AG09309 (cell line): ENCODE data around the gene FUT3.

Source experiments
- DNase-seq: peaks from one replicate; pipeline ENCODE4 v3.0.0-alpha.2; 2010; ENCODE audit warnings: low read depth
- H3K4me3 ChIP-seq: 2 replicates; pipeline ENCODE4 v1.5.1; 2011; ENCODE audit warnings: mild to moderate bottlenecking, low read depth, low read length, moderate library complexity; ENCODE audit not compliant: control insufficient read depth
- TF ChIP-seq, protein P1 (sequence below): IDR thresholded peaks from 2 replicates; pipeline ENCODE4 v1.5.1; 2011; ENCODE audit warnings: mild to moderate bottlenecking, low read depth, low read length, inconsistent platforms; ENCODE audit not compliant: insufficient read depth, control insufficient read depth; ENCODE audit errors: missing control alignments

FUT3 gene

DNA sequence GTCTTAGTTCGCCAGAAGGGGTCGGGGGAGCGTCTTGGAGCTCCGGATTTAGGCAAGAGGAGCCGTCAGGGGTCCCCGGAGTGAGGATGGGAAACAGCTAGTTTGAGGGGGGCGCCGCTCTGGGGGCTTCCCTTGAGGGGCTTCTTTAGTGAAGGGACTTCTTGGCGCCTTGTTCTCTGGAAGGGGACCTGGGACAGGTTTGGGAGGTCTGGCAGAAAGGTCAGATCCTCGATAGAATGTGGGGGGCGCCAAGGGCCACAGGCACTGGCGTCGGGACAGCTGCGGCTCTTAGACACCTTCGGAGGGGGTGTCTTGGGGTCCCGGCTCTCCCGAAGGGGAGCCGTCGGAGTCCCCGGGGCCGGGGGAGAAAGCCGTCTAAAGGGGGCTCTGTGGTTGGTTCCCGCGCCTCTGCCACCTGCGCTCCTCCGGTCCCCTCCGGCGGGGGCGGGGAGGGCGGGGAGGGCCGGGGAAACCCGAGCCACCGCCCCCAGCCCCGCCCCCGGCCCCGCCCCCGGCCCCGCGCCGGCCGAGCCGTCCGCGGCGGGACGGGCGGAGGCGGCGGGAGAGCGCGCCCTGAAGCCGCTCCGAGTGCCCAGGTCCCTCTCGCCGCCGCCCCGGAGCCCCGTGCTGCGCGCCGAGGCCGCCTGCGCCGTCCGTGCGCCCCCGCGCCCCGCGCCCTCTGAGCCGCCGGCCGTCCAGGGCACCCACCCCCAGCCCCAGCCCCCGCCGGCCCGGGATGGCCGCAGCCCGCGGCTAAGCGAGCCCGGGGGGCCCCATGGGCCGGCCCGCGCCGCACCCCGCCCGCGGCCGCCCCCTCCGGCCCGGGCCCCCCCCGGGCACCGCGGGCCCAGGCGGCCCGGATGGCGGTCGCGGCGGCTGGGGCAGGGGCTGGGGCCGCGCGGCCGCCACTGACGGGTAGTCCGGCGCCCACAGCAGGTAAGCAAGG, 46.5 kb downstream of the FUT3 start, which contains the start of gene NRTN:
Gene NRTN (plus strand): TSS at position 552 of the 946 bp plus-strand sequence. CDS start 19,099 bp downstream, outside the sequence.
- H3K4me3 ChIP-seq, result peak within 1 kb of the TSS; percentile 40
- TF ChIP-seq, protein P1, sequence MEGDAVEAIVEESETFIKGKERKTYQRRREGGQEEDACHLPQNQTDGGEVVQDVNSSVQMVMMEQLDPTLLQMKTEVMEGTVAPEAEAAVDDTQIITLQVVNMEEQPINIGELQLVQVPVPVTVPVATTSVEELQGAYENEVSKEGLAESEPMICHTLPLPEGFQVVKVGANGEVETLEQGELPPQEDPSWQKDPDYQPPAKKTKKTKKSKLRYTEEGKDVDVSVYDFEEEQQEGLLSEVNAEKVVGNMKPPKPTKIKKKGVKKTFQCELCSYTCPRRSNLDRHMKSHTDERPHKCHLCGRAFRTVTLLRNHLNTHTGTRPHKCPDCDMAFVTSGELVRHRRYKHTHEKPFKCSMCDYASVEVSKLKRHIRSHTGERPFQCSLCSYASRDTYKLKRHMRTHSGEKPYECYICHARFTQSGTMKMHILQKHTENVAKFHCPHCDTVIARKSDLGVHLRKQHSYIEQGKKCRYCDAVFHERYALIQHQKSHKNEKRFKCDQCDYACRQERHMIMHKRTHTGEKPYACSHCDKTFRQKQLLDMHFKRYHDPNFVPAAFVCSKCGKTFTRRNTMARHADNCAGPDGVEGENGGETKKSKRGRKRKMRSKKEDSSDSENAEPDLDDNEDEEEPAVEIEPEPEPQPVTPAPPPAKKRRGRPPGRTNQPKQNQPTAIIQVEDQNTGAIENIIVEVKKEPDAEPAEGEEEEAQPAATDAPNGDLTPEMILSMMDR, result no peak
- DNase-seq, result no peak

DNA sequence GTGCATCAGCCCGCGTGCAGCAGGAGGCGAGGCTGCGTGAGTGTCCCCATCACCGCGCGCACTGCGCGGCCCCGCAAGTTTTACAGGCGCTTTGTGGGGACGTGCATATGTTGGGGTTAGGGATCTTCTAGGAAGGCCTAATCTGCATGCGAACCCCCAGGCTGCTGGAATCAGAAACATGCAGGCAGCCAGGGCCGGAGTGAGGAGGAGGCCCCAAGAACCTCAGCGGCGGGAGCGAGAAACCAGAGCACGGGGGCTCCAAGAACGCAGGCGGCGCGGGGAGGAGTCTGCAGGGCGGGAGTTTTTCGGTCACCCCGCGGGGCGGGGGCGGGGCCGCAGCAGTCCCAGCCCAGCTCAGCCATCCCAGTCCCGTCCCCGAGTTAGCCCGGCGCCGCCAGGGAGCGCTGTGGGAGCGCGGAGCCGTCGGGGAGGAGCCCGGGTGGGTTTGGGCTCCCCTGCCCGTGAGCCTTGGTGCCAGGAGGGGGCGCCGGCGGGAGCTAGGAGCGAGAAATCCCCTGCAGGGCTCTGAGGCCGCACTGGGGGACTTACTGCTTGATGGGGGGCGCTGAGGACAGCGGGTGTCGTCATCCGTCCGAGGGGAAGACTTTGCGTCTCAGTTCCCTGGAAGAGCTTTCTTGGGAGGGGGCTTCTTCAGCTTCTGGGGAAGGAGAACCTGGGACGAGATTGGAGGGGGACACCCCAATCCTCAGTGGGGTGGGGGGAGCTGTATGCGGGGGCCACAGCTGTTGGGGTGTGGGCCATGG, 47.3 kb downstream of the FUT3 start:
- no peak for DNase-seq
- peak overlapping the region; percentile 40 for H3K4me3 ChIP-seq
- TF ChIP-seq, protein P1, result peak; percentile 90

DNA sequence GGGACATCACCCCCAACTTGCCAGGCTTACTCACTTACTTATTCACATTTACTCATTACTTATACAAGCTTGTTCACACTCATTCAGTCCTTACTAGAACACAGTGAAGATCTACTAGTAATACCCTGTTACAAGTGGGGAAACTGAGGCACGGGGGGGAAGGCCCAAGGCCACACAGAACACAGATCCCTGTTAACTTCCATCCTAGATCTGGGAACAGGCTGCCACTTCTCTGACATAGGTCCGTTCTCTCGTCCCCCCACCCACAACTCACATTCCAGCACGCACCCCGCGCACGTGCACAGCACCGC, 47.9 kb downstream of the FUT3 start:
- H3K4me3 ChIP-seq, result peak overlapping the region; percentile 40
- DNase-seq, result no peak
- TF ChIP-seq, protein P1, result no peak

DNA sequence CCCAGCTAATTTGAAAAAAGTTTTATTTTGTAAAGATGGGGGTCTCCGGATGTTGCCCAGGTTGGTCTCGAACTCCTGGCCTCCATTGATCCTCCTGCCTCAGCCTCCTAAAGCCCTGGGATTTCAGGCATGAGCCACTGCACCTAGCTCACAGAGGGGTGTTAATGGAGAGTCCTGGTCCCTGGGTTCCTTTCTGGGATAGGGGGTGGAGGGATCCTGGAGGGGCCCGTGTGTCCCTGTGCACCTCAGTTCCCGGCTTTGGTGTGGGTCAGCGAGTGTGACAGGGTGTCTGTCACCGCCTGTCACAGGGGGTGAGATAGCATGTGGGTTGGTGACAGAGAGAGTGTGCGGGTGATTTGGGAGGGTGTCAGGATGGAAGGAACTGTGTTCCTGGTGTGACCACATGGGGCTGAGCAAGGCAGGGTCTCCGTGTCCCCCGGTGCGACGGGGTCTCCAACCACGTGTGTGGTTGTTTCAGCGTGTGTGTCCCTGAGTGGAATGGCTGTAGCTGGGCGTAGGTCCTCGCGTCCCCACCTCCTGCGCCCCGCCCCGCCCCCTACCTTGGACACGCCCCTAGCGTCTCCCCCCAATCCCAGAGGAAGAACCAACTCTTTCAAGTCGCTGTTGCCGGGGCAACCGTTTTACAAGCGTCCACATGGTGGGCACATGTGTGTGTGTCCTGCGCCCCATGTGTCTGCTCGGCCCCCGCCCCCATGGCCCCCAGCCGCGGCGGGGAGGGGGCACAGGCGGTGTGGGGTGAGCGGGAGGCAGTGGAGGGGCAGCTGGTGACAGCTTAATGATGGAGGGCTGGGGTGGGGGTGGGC, 49.2 kb downstream of the FUT3 start:
- DNase-seq, result no peak
- H3K4me3 ChIP-seq, result no peak overlapping the region
- TF ChIP-seq, protein P1, result no peak

DNA sequence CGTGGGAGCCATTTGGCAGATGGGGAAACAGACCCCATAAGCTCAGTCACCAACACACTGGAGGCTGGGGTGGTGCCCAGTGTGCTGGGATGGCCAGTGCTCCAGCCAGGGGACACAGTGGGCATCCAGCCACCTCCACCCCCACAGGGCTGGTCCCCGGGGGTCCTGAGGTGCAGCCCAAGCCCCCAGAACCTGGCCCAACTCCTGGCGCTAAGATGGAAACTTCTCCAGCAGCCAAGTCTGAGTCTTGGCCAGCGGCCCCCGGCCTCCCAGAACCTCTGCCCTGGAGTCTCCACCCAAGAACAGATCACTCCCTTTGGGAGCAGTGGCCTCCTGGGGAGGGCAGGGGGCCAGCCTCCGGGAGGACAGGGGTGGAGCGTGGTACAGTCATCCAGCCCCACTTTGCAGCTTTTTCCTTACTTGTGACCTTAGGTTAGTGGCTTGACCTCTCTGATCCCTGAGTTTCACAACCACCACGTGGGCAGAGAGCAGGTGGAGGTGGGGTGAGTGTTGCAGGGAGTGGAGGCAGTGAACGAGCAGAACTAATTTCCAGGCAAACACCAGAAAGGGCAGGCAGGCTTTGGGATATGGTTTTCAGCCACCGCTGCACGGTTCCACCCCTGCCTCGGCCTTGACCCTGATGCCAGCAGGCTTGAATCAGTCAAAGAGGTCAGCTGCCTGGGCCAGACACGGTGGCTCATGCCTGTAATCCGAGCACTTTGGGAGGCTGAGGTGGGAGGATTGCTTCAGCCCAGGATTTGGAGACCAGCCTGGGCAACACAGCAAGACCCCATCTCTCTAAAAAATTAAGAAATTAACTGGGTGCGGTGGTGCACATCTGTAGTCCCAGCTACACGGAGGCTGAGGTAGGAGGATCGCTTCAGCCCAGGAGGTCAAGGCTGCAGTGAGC, 50.6 kb downstream of the FUT3 start:
- H3K4me3 ChIP-seq, result no peak overlapping the region
- DNase-seq, result no peak
- TF ChIP-seq, protein P1, result no peak
